ENCODE data around the gene WDR88.
"Not testable (repeated sequence)": the region's sequence is repeated elsewhere in the genome, so short reads cannot be mapped to it uniquely, and the experiment has no call there.

WDR88 gene

DNA sequence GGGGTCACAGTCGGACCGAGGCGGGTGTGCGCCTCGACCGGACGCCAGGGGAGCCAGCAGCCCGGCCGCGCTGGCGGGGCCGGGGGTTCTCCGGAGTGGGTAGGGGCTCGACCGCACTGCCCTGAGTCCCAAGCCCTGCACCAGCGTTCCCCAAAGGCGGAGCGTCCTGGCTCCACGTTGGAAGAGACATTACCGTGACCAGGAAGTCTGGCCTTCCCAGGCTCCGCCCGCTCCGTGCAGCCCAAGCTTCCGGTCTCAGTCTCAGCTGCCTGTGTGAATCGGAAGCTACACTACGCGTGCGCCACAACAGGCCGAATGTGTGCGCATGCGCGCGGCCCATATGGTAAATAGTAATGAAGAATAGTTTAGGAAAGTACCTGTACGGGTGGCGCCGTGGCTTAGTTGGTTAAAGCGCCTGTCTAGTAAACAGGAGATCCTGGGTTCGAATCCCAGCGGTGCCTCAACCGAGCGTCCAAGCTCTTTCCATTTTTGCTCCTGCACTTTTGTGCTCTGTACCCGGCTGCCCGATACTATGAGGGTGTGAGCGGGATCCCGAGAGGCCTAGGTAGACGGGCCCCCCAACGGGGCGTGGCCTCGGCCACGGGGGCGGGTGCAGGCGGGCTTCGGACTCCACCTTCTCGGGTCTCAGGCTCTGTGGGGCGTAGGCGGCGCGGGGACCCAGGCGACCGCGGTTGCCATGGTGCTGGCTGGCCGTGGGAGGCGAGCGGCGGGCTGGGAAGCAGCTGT, 44.9 kb downstream of the WDR88 start:
- Histone ChIP-seq H3K4me1 (ENCODE audit: control insufficient read depth, insufficient read depth, low read length) (peaks cover 9% of the 10 kb centered on the region), H3K27me3 (ENCODE audit: control insufficient read depth, insufficient read depth, low read length) (no peaks in the 10 kb centered on the region), H3K9ac (ENCODE audit: low read length) (peak overlapping the region; percentile 63), H3K36me3 (ENCODE audit: control insufficient read depth, insufficient read depth, low read length) (no peaks in the 10 kb centered on the region), H3K4me3 (ENCODE audit: low read length) (peak overlapping the region; percentile 85), H3K27ac (ENCODE audit: low read depth, low read length) (peak overlapping the region; percentile 90)

DNA sequence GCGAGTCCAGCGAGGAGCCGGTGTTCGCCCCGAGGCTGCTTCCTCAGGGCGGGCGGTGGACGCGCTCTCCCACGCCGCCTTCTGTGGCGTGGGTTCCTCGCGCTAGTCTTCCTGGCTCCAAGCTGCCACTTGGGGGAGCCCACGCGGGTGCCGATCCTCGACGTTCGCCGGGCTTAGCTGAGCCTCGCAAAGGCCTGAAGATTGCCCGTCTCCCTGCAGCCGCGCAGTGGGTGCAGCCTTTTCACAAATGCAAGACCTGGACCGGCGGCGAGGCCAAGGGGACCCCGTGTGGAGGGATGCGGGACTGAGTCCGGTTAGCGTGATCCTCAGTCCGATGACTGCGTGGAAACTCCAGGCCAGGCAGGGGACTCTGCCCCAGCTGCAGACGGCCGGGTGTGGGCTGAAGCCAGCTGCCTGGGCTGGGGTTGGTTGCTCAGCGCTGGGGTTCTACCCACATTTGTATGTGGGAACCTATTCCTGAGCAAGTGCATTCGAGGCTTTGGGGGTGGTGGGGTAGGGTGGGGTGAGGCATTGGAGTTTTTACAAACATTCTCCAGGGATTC, 45.6 kb downstream of the WDR88 start:
- peak overlapping the region; percentile 32 for H3K9ac ChIP-seq (ENCODE audit: low read length)

DNA sequence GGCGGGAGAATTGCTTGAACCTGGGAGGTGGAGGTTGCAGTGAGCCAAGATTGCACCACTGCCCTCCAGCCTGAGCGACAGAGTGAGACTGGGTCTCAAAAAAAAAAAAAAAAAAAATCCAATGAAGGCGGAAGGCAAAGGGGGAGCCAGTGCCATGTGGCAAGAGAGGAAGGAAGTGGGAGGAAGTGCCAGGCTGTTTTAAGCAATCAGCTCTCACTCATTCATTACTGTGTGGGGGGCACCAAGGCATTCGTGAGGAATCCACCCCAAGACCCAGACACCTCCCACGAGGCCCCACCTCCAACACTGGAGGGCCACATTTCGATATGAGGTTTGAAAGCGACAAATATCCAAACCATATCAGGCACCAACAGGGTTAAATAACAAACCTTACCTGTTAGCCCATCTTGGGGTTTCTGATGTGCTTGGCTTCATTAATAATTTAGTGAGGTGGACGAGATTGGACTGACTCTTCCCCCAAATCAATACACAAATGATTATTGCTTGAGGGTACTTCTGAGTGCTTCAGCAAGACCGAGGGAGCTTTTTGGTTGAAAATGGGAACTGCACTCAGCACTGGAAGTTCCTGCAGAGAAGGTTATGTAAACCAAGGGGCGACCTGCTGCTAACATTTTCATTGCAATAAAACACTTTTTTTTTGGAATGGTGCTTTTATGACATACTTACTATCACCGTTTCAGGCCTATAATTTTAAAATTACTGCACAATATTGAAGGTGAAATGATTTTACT, 54.7 kb downstream of the WDR88 start:
- H3K36me3 ChIP-seq (ENCODE audit: control insufficient read depth, insufficient read depth, low read length), result no peaks in the 10 kb centered on the region
- H3K27me3 ChIP-seq (ENCODE audit: control insufficient read depth, insufficient read depth, low read length), result no peaks in the 10 kb centered on the region
- no peaks in the 10 kb centered on the region for H3K4me1 ChIP-seq (ENCODE audit: control insufficient read depth, insufficient read depth, low read length)
- no peak overlapping the region for H3K4me3 ChIP-seq (ENCODE audit: low read length)
- H3K27ac ChIP-seq (ENCODE audit: low read depth, low read length), result no peak overlapping the region
- no peak overlapping the region for H3K9ac ChIP-seq (ENCODE audit: low read length)

More for the DNA sequence above, 45.6 kb downstream of the WDR88 start:
- Histone ChIP-seq H3K27me3 (ENCODE audit: control insufficient read depth, insufficient read depth, low read length) (no peaks in the 10 kb centered on the region), H3K4me3 (ENCODE audit: low read length) (peak overlapping the region; percentile 79), H3K27ac (ENCODE audit: low read depth, low read length) (peak overlapping the region; percentile 90), H3K36me3 (ENCODE audit: control insufficient read depth, insufficient read depth, low read length) (no peaks in the 10 kb centered on the region), H3K4me1 (ENCODE audit: control insufficient read depth, insufficient read depth, low read length) (peaks cover 9% of the 10 kb centered on the region)

DNA sequence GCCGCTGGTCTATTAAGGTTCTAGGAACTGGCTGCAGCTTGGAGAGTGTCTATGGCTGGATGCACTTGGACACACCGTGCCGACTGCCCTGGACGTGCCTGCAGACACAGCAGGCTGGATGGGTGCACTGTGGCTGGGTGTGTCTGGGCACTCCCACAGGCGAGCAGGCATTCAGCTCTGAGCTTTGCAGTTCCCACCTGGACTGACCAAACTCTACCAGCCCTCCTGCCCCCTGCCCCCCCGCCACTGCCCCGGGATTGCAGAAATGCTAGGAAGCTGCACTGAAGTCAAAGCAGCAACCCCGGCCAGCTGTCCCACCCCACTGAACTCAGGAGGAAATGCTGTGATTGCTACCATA, 55.2 kb downstream of the WDR88 start:
- Histone ChIP-seq H3K36me3 (ENCODE audit: control insufficient read depth, insufficient read depth, low read length) (no peaks in the 10 kb centered on the region), H3K9ac (ENCODE audit: low read length) (no peak overlapping the region), H3K4me1 (ENCODE audit: control insufficient read depth, insufficient read depth, low read length) (no peaks in the 10 kb centered on the region), H3K27ac (ENCODE audit: low read depth, low read length) (no peak overlapping the region), H3K27me3 (ENCODE audit: control insufficient read depth, insufficient read depth, low read length) (no peaks in the 10 kb centered on the region), H3K4me3 (ENCODE audit: low read length) (no peak overlapping the region)

DNA sequence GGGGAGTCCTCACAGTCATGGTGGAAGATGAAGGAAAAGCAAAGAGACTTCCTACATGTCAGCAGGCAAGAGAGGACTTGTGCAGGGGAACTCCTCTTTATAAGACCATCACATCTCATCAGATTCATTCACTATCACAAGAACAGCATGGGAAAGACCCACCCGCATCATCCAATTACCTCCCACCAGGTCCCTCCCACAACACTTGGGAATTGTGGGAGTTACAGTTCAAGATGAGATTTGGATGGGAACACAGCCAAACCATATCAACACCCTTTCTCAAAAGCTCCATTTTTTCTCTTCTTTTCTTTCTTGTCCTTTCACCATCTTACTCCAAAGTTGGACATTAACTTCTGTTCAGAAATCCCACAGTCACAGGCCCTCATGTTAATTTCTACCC, 57.5 kb downstream of the WDR88 start:
- Histone ChIP-seq H3K27ac (ENCODE audit: low read depth, low read length) (no peak overlapping the region), H3K4me3 (ENCODE audit: low read length) (no peak overlapping the region), H3K36me3 (ENCODE audit: control insufficient read depth, insufficient read depth, low read length) (no peaks in the 10 kb centered on the region), H3K9ac (ENCODE audit: low read length) (no peak overlapping the region), H3K4me1 (ENCODE audit: control insufficient read depth, insufficient read depth, low read length) (no peaks in the 10 kb centered on the region), H3K27me3 (ENCODE audit: control insufficient read depth, insufficient read depth, low read length) (no peaks in the 10 kb centered on the region)

DNA sequence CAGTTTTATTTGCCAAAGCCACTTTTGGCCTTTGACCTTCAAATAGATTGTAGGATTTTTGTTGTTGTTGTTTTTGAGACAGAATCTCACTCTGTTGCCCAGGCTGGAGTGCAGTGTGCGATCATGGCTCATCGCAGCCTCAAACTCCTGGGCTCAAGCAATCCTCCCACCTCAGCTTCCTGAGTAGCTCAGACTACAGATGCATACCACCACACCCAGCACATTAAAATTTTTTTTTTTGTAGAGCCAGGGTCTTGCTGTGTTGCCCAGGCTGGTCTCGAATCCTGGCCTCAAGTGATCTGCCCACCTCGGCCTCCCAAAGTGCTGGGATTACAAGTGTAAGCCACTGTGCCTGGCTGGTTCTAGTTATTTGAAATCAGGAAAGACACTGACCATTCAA, 59.2 kb downstream of the WDR88 start:
- H3K27ac ChIP-seq (ENCODE audit: low read depth, low read length); H3K4me1 ChIP-seq (ENCODE audit: control insufficient read depth, insufficient read depth, low read length); H3K9ac ChIP-seq (ENCODE audit: low read length); H3K4me3 ChIP-seq (ENCODE audit: low read length); H3K27me3 ChIP-seq (ENCODE audit: control insufficient read depth, insufficient read depth, low read length); H3K36me3 ChIP-seq (ENCODE audit: control insufficient read depth, insufficient read depth, low read length): not testable (repeated sequence)

DNA sequence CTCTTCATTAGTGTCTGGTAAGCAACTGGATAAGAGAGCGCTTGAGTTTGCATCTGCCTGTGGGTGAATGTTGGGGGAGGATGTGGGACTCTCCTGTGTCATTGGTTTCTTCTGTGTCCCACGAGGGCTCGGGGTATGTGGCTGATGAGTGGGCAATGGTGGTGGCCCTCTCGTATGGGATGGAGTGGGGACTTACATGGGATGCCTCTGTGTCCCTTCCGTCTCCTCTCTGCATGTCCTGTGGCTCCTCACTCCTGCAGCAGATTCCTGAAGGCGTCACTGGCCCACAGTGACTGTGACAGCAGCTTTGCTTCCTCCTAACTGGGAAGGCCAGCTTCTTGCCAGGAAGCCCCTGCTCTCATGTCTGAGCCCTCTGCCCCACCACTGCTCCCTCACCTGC, 59.6 kb downstream of the WDR88 start:
- no peak overlapping the region for H3K27ac ChIP-seq (ENCODE audit: low read depth, low read length)
- no peaks in the 10 kb centered on the region for H3K27me3 ChIP-seq (ENCODE audit: control insufficient read depth, insufficient read depth, low read length)
- no peaks in the 10 kb centered on the region for H3K36me3 ChIP-seq (ENCODE audit: control insufficient read depth, insufficient read depth, low read length)
- no peak overlapping the region for H3K9ac ChIP-seq (ENCODE audit: low read length)
- H3K4me1 ChIP-seq (ENCODE audit: control insufficient read depth, insufficient read depth, low read length), result peaks cover 4% of the 10 kb centered on the region
- no peak overlapping the region for H3K4me3 ChIP-seq (ENCODE audit: low read length)

DNA sequence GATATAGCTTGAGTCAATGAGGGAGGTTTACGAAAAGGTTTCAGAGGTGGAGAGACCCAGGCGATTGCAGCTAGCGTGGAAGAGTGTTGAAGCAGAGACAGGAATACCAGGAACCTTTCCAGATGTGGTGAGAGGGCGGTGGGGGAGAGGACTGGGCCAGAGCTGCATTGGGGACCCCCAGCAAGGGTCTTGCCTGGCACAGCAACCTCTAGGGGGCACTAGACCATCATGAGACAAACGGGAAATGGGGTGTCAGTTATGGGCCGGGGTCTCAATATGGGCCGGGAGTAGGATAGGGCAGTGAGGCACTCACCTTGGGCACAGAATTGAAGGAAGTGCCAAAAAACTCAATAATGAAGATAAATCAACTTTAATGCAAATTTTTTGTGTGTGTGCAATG, 60.1 kb downstream of the WDR88 start:
- Histone ChIP-seq H3K4me1 (ENCODE audit: control insufficient read depth, insufficient read depth, low read length) (peaks cover 4% of the 10 kb centered on the region), H3K36me3 (ENCODE audit: control insufficient read depth, insufficient read depth, low read length) (no peaks in the 10 kb centered on the region), H3K27ac (ENCODE audit: low read depth, low read length) (no peak overlapping the region), H3K27me3 (ENCODE audit: control insufficient read depth, insufficient read depth, low read length) (no peaks in the 10 kb centered on the region), H3K4me3 (ENCODE audit: low read length) (no peak overlapping the region), H3K9ac (ENCODE audit: low read length) (no peak overlapping the region)

DNA sequence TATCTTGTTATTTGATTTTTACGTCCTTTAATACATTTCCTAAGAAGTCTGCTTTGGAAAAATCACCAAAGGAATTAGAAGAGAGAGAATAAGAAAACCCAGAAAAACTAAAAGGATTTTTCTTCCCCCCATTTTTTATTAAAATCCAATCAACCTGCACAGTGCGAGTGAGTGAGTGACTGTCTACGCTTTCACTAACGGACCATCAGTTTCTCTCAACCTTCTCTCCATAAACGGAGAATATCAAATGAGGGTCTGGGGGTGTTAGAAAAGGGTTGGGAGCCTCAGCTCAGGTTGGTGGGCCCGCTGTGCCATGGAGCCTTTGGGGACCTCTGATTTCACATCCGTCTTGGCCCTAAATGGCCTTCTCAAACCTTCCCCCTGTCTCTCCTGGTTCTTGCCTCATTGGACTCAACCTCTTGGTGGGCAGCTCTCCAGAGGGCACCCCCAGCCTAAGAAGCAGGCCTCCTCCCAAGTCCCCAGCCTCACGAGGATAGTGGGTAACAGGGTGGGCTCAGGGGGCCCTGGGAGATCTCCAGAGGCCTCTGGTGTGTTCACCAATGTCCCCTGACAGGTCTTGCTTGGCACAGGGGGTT, 61.5 kb downstream of the WDR88 start:
- Histone ChIP-seq H3K4me3 (ENCODE audit: low read length) (peak overlapping the region; percentile 51), H3K9ac (ENCODE audit: low read length) (no peak overlapping the region), H3K27ac (ENCODE audit: low read depth, low read length) (no peak overlapping the region)

DNA sequence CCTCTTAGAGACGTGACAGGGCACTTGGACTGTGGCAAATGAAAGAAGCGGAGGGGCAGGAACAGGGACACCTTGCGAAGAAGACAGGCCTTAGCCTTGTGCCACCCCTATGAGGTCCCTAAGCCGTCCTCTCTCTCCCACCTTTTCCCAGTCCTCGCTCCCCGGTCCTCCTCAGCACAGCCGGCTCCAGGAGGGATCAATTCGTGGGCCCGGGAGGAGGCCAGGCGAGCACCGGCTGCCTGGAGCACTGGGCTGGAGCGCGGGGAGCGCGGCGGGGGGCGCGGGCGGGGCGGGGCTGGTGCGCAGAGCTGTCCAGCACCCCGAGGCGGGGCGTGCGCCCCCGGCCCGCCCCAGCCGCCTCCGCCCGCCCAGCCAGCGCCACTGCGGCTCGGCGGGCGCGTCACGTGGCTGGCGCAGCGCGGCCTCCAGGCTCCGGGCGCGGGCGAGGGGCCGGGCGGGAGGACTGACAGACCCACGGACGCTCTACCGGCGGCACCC, 62.0 kb downstream of the WDR88 start, which contains the start of gene LRP3:
TSS of gene LRP3 (plus strand) at position 466 of the 498 bp plus-strand sequence. CDS start 456 bp downstream, outside the sequence.
- Histone ChIP-seq H3K27ac (ENCODE audit: low read depth, low read length) (peak within 1 kb of the TSS; percentile 31), H3K4me1 (ENCODE audit: control insufficient read depth, insufficient read depth, low read length) (peaks cover 4% of the 10 kb centered on the region), H3K4me3 (ENCODE audit: low read length) (peak within 1 kb of the TSS; percentile 60), H3K9ac (ENCODE audit: low read length) (no peak within 1 kb of the TSS), H3K36me3 (ENCODE audit: control insufficient read depth, insufficient read depth, low read length) (peaks cover 3% of the 10 kb centered on the region), H3K27me3 (ENCODE audit: control insufficient read depth, insufficient read depth, low read length) (no peaks in the 10 kb centered on the region)

More for the DNA sequence above, 61.5 kb downstream of the WDR88 start:
- Histone ChIP-seq H3K36me3 (ENCODE audit: control insufficient read depth, insufficient read depth, low read length) (peaks cover 3% of the 10 kb centered on the region), H3K4me1 (ENCODE audit: control insufficient read depth, insufficient read depth, low read length) (peaks cover 4% of the 10 kb centered on the region), H3K27me3 (ENCODE audit: control insufficient read depth, insufficient read depth, low read length) (no peaks in the 10 kb centered on the region)

DNA sequence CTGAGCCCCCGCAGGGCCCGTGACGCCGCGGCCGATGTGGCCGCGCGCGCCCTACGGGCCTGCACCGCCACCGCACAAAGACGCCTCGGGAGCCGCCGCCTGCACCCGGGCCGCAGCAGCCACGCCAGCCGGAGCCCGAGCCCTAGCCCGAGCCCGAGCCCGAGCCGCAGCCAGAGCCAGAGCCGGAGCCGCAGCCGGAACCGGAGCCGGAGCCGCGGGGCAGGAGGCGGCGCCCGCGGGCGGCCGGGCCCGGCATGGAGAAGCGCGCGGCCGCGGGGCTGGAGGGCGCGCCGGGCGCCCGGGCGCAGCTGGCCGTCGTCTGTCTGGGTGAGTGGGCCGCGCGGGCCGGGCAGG, 62.6 kb downstream of the WDR88 start:
- Histone ChIP-seq H3K9ac (ENCODE audit: low read length) (no peak overlapping the region), H3K36me3 (ENCODE audit: control insufficient read depth, insufficient read depth, low read length) (peaks cover 3% of the 10 kb centered on the region), H3K27ac (ENCODE audit: low read depth, low read length) (peak overlapping the region; percentile 31), H3K27me3 (ENCODE audit: control insufficient read depth, insufficient read depth, low read length) (no peaks in the 10 kb centered on the region), H3K4me1 (ENCODE audit: control insufficient read depth, insufficient read depth, low read length) (peaks cover 4% of the 10 kb centered on the region), H3K4me3 (ENCODE audit: low read length) (peak overlapping the region; percentile 60)

DNA sequence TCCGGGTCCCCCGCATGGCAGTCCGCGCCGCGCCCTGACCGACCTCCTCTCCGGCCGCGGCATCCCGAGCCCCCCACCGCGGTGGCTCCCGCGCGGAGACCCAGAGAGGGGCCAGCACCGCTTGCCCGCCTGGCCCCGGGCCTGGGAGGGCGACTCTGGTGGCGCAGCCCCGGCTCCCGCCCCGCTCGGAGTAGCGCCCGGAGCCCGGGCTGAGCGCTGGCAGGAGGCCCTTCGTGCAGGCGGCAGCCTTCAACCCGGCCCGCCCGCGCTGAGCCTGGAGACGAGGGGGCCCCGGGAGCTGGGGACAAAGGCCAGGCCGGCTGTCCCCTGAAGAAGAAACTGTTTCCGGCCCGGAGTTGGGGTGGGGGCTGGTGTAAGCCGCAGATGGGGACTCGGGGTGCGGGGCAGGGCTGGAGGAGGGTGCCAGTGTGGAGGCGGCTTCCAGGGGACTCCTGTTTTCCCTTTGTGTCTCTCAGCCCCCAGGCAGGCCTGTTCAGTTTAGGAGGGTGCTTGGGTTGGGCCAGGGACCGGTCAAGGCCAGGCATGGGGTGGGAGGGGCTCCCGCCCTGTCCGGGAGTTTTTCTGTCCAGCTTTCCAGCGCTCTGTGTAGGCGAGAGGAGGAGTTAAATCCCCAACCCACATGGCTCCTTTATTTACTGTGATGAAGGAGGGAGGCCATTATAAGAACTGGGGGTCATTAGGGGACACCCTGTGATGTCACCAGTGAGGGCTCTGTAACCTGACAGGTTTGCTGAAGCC, 63.2 kb downstream of the WDR88 start:
- H3K9ac ChIP-seq (ENCODE audit: low read length), result no peak overlapping the region
- H3K27me3 ChIP-seq (ENCODE audit: control insufficient read depth, insufficient read depth, low read length), result no peaks in the 10 kb centered on the region
- H3K4me1 ChIP-seq (ENCODE audit: control insufficient read depth, insufficient read depth, low read length), result peaks cover 4% of the 10 kb centered on the region
- peak overlapping the region; percentile 31 for H3K27ac ChIP-seq (ENCODE audit: low read depth, low read length)
- peaks cover 3% of the 10 kb centered on the region for H3K36me3 ChIP-seq (ENCODE audit: control insufficient read depth, insufficient read depth, low read length)
- peak overlapping the region; percentile 60 for H3K4me3 ChIP-seq (ENCODE audit: low read length)

Data from rectal smooth muscle tissue (tissue), 1 donor.